Epithelial cell of proximal tubule (primary cell): ENCODE data around the gene TNFRSF18. TPM values are rescaled to one million over a fixed set of nuclear protein-coding genes. Genes with fewer than 3 reads are reported as not detected.

Experiments
- DNase-seq: peaks from one replicate; pipeline ENCODE4 v3.0.0-alpha.2; 2011; ENCODE audit warnings: low read depth
- H3K4me3 ChIP-seq: 2 replicates; pipeline ENCODE4 v1.5.1; 2011; ENCODE audit warnings: low read depth, mild to moderate bottlenecking, low read length
- total RNA-seq: library from RNA; depleted of rRNA; stranded (reverse); fragments of >200 nt; gene quantifications from 2 replicates; pipeline ENCODE4 v1.2.3, GENCODE V29; 2015
- TF ChIP-seq, protein P1 (sequence below): conservative IDR thresholded peaks from 2 replicates; pipeline ENCODE4 v1.5.1; 2012; ENCODE audit warnings: low read depth, mild to moderate bottlenecking, low read length

Gene TNFRSF18
- total RNA-seq, 1 donor from 2014 or later = 3.1 TPM

GRCh38 chr1:1236176-1236763, 29.9 kb upstream of the TNFRSF18 start:
- DNase-seq = no peak
- TF ChIP-seq, protein P1, sequence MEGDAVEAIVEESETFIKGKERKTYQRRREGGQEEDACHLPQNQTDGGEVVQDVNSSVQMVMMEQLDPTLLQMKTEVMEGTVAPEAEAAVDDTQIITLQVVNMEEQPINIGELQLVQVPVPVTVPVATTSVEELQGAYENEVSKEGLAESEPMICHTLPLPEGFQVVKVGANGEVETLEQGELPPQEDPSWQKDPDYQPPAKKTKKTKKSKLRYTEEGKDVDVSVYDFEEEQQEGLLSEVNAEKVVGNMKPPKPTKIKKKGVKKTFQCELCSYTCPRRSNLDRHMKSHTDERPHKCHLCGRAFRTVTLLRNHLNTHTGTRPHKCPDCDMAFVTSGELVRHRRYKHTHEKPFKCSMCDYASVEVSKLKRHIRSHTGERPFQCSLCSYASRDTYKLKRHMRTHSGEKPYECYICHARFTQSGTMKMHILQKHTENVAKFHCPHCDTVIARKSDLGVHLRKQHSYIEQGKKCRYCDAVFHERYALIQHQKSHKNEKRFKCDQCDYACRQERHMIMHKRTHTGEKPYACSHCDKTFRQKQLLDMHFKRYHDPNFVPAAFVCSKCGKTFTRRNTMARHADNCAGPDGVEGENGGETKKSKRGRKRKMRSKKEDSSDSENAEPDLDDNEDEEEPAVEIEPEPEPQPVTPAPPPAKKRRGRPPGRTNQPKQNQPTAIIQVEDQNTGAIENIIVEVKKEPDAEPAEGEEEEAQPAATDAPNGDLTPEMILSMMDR = no peak
- no peak overlapping the region for H3K4me3 ChIP-seq

DNA sequence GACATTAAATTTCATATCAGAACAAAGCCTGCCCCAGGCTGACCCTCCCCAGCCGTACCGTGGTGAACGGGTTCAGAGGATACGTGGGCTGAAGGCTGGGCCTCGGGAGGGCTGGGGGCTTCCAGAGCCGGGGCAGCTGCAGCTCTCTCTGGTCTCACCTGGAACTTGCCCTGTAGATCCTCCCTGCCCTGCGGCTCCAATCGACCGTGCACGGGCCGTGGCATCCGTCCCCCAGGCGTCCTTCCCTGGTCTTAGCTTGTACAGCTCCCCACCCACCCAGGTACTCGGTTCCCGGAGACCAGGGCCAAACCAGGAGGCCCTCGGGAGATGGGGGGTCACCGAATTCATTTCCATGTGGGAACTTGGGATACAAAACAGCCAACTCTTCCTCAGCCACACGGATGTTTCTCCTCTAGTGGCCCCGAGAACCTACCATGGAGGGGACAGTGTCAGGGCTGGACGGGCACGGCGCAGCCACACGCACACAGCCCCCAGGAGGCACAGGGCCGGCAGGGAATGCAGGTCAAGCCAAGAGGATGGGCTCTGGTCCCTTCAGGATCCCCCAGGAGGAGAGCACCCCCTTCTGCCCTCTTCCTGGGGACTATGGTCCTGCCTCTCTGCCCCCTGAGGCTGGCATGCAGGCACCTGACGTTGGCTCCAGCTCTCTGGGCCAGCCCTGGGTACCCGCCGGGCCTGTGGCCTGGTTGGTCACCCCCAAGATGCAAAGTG, 28.8 kb upstream of the TNFRSF18 start:
- H3K4me3 ChIP-seq = no peak overlapping the region
- TF ChIP-seq, protein P1 = no peak
- no peak for DNase-seq

- DNase-seq = no peak
- H3K4me3 ChIP-seq = no peak overlapping the region
- TF ChIP-seq, protein P1 = no peak
These were observed 27.9 kb upstream of the TNFRSF18 start for GRCh38 chr1:1234180-1234808.

DNA sequence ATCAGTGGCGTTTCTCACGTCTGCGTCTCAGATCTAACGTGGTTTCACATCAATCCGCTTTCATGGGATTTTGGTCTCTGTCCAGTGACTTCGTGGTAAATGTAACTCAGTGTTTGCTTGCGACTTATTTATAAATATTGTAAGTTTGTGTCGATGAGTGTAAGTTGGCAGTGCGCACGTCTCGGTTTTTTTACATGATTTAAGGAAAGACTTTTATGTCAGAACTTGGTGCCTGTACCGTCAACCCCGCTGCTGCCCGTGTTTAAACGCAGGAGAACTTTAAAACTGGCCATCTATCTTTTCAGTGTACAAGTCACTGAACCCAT, 27.1 kb upstream of the TNFRSF18 start:
- no peak overlapping the region for H3K4me3 ChIP-seq
- TF ChIP-seq, protein P1 = no peak
- no peak for DNase-seq

DNA sequence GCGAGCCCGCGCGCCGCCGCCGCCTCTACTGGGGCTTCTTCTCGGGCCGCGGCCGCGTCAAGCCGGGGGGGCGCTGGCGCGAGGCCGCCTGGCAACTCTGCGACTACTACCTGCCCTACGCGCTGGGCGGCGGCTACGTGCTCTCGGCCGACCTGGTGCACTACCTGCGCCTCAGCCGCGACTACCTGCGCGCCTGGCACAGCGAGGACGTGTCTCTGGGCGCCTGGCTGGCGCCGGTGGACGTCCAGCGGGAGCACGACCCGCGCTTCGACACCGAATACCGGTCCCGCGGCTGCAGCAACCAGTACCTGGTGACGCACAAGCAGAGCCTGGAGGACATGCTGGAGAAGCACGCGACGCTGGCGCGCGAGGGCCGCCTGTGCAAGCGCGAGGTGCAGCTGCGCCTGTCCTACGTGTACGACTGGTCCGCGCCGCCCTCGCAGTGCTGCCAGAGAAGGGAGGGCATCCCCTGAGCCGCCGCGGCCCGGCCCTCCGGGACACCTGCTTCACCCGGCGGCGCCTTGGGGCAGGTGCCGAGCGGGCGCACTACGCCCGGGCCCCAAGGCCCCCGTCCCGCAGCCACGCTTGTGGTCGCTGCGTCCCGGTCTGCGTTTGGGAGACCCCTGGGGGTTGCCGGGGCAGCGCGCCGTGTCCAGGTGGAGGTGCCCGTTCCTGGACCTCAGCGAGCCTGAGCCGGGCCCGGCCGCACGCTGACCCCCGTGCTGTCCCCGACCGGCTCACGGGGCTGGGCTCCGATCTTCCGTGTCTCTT, 26.6 kb upstream of the TNFRSF18 start:
- DNase-seq = no peak
- TF ChIP-seq, protein P1 = no peak
- peak overlapping the region; percentile 30 for H3K4me3 ChIP-seq

- TF ChIP-seq, protein P1 = no peak
- H3K4me3 ChIP-seq = peak within 1 kb of the TSS; percentile 72
- DNase-seq = no peak
These were observed 25.9 kb upstream of the TNFRSF18 start, which contains the start of gene B3GALT6 for GRCh38 chr1:1232208-1232795. Gene B3GALT6, plus strand, starts transcription at chr1:1232237. Its CDS starts 42 bp downstream, at chr1:1232279.
